Lower leg skin (tissue), 3 donors: Measurements from ENCODE around the gene TAGLN2.

ENCODE experiments used
- CTCF ChIP-seq, 3 donors: fragments of 450-650 bp; IDR thresholded peaks; one replicate each; pipeline ENCODE4 v1.5.1; 2016; ENCODE audit warnings: antibody characterized with exemption in 3 of 3, mild to moderate bottlenecking in 3 of 3, moderate library complexity in 2 of 3
- POLR2A ChIP-seq, 2 donors: fragments of 450-650 bp; IDR thresholded peaks; one replicate each; pipeline ENCODE4 v1.6.1; 2016 to 2017; ENCODE audit warnings: antibody characterized with exemption in 2 of 2, mild to moderate bottlenecking in 1 of 2, moderate library complexity in 1 of 2

GRCh38 chr1:159892944-159893343, 32.4 kb downstream of the TAGLN2 start:
- TF ChIP-seq CTCF (IDR thresholded peaks at IDR 0.05) (no peak), POLR2A (IDR thresholded peaks at IDR 0.05) (no peak)
